ENCODE results near the gene CAPN7.

DNA sequence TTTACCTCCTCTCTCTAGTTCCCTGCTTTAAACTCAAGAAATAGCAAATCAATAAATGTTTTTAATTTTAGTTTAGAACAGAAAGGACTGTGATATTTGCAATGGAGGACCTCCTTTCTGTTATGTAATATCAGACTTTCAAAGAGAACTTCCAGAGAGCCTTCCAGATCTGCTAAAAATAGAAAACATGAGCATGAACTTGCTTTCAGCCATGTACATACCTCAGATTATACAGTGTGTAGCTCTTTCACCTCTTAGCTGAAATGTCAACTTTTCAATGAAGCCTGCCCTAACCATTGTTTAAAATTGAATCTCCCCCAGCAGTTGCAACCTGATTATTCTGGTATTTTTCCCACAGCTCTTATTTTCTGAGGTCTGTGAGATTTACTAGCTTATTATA, 12.6 kb downstream of the CAPN7 start:
- no peak for TF ChIP-seq GATA3 (IDR thresholded peaks at IDR 0.05; ENCODE audit: low read depth, low read length)
- no peak for TF ChIP-seq GATA2 (IDR thresholded peaks at IDR 0.05; ENCODE audit: low read depth, low read length)

All from SH-SY5Y (cell line).